Stimulated activated CD8-positive, alpha-beta memory T cell treated with anti-CD3 and anti-CD28 coated beads, Interleukin-15, amount 100 ng/mL, for 4 hours (primary cell): ENCODE data around the gene IVD.
A peak's percentile ranks its signal among the peaks of the same experiment; 100 is the strongest.
"Not testable (repeated sequence)": the region's sequence is repeated elsewhere in the genome, so short reads cannot be mapped to it uniquely, and the experiment has no call there.

Source experiments
- DNase-seq, 2 donors: peaks; one replicate each; pipeline ENCODE4 v3.0.0-alpha.2; 2020; ENCODE audit warnings: low read depth in 2 of 2

IVD gene

DNA sequence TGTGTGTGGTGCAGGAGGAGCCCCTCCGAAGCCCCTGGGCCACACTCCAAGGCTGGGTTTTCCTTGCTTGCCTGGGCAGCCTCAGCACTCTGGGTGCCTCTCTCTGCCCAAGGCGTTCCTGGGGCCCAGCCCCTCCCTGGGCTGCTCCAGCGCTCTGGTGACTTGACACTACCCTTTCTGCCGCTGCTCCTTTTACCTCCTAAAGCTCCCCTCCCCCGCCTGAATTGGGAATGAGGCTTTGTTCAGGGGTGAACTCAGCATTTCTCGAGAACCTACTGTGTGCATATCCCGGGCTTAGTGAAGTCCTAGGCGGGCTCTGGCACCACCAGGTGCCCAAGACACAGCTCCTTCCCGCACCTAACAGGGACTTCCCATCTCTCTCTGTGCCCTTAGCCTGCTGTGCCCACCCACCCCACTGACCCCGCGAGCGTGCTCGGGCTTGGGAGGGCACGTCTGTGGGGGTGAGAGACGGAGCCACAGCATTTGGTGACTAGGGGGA, 33.9 kb downstream of the IVD start:
- no peak for DNase-seq

GRCh38 chr15:40439960-40440742, 34.6 kb downstream of the IVD start:
- DNase-seq, result no peak

DNA sequence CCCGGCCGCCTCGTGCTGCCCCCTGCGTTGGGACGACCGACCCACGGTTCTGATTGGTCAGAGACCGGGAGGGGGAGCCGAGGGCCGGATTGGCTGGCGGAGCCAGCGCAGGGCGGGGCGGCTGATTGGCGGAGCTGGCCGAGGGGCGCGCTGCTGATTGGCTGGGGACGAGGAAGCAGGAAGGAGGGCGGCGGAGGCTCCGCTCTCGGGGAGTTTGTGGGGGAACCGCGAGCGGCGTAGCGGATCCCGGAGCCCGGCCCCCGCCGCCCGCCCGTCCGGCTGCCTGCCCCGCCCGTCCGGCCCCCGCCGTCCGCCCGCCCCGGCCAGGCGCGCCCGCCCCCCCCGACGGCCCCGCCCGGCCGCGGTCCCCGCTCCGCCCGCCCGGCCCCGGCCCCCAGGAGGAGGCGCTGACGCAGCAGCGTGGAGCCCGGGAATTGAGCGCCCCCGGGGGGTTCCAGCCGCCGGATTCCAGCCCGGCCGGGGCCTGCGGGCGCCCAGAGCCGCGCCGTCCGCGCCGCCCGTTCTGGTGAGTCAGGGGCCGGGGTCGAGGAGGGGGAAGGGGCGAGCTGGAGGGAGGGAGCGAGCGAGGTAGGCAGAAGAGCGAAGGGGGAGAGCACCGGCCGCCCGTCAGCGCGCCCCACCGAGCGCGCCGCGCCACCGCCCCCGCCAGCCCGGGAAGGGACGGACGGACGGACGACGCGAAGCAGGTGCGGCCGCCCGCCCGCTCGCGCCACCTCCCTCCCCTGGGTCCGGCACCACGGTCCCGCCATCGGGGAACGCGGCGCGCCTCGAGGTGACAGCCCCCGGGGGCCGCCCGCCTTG, 35.4 kb downstream of the IVD start, which contains the start of gene BAHD1:
BAHD1 (plus strand) TSS at position 211 of the 822 bp plus-strand sequence. CDS start 17,512 bp downstream, outside the sequence.
- DNase-seq, result peak; percentile 92 to 93

- DNase-seq, result no peak
Observed at GRCh38 chr15:40441565-40442531, 36.3 kb downstream of the IVD start.

DNA sequence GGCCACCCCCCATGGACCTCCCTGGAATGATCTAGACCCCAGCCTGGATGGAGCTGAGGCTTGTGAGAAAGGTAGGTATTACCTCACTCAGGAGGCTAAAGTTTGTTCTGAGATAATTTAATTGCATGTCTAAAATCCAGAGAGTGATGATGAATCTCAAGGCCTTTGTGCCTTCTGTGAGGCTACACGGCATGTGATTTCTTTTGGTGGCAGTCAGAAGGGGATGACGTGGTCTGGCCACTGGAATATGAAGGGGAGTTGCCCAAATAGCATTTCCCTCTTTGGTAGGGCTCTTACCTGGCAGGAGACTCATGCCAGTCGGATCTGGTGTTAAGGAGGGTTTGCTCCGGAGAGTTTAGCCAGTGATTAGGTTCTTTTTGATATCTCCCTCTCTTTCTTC, 37.7 kb downstream of the IVD start:
- no peak for DNase-seq

DNA sequence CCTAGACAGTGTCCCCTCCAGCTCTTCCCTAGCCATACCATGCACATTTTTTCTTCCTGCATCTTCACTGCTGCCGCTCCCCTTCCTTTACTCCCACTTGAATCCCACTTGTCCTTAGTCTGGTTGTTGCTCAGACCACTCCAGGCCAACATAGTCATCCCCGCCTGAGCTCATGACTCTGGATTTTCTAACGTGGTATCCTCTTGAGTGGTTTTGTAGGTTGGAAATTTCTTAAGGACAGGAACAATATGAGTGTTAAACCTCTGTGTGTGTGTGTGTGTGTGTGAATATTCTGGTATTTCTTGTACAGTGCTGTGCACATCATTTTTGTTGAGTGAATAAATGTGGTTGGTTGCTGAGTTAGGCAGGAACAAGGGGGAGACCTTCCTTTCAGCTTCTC, 38.3 kb downstream of the IVD start:
- DNase-seq, result no peak

- no peak for DNase-seq
Observed at GRCh38 chr15:40444736-40445135, 39.1 kb downstream of the IVD start.

GRCh38 chr15:40445421-40445922, 39.9 kb downstream of the IVD start:
- DNase-seq, result no peak

DNA sequence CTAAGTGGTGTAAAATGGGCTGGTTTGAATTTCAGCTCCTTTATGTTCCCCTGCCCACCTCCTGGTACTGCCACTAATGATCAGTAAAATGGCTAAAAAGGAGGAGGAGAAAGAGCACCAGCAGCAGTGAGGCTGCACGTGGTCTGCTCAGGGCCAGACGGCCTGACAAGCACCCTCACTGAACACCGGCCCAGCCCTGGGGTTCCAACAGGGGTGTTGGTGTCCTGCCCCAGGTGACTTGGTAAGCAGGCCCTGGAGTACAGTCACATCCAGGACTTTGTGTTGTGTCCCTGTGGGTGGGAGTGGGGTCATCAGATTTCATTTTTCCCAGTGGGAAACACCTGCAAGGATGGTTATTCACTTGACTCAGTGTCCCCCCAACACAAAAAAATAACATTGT, 40.5 kb downstream of the IVD start:
- DNase-seq, result no peak

- no peak for DNase-seq
Observed at GRCh38 chr15:40448354-40448753, 42.8 kb downstream of the IVD start.

- DNase-seq, result no peak
Observed at GRCh38 chr15:40449275-40449674, 43.7 kb downstream of the IVD start.

GRCh38 chr15:40450047-40450446, 44.5 kb downstream of the IVD start:
- no peak for DNase-seq

DNA sequence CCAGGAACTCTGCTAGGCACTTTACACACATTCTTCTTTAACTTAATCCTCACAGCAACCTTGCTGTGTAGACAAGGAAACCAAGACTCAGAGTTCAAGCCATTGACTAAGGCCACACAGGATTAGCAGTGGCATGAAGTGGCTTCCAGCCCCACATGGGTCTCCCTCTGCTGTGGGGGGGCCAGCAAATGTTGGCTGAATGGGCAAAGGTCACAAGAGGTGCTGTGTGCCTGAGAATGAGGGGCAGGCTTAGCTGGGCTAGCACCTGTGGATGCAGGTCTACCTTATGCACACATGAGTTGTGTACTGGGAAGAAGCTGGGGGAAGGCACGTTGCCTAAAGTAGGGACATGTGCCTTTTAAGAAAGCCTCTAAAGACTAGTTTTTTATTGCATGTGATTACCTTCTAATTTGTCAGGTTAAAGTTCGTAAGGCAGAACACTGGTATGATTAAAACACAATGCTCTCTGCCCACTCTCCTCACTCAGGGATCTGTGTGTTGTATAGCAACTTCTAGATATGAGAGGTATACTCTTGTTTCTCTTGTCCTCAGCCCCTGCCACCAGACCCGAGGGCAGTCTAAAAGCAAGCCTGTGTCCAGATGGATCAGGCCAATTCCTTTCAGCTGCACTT, 46.0 kb downstream of the IVD start:
- no peak for DNase-seq

GRCh38 chr15:40452296-40453090, 46.9 kb downstream of the IVD start:
- DNase-seq, result no peak

DNA sequence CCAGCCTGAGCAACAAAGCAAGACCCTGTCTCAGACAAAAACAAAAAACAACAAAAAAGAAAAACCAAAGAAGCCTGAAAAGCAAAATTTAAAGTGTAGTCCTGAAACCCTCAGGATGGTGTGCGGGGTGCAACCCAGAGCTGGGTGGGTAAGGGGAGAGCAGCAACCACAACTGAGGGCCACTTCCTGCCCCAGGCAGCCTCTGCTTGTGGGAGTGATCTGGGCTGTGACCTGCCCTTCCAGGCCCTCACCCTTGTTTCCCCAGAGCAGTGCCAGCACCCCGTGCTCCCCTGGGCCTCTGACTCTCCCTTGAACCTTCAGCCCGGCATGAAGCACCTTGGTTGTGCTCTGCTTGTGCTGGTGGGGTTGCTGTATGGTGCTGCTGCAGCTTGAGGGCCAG, 48.3 kb downstream of the IVD start:
- not testable (repeated sequence) for DNase-seq

DNA sequence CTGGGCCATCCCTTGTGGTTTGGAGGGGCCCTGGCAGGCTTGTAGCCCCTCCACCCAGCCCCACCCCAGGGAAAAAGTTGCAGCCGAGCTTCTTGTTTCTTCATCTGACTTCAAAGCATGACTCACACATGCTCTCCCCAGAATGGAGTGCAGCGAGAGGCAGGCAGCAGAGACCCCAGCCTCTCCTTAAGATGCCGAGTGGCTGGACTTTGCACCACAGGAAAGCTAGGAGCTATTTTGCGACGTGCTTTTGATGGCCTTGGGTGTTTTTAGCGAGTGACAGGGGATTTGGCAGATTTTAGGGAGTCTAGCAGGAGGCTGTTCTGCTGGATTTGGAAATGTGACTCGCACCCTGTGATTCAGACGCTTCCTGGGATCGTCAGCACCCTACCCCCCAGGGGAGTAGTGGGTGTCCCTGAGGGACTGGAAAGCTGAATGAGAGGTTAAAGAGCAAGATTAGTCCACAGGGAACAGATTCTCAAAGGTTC, 49.4 kb downstream of the IVD start:
- no peak for DNase-seq

DNA sequence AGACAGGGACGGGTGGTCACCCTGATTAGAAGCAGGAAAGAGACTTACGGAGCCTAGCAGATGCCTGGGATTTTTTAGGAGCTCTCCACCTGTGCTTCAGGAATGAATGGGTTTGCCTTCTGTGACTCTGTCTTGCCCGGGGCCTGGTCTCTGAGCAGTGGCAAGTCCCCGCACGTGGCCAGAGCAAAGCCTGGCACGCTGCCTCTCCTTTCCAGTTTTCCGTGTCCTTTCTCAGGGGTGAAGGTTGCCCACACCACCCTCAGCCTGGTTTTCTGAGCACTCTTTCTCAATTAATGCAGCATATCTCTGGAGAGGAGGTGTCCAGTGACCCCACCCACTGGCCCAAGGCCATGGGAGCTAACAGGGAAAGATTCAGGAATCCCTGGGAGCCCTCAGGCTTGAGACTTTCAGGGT, 50.7 kb downstream of the IVD start:
- no peak for DNase-seq

- no peak for DNase-seq
Observed at GRCh38 chr15:40456738-40457137, 51.1 kb downstream of the IVD start.

DNA sequence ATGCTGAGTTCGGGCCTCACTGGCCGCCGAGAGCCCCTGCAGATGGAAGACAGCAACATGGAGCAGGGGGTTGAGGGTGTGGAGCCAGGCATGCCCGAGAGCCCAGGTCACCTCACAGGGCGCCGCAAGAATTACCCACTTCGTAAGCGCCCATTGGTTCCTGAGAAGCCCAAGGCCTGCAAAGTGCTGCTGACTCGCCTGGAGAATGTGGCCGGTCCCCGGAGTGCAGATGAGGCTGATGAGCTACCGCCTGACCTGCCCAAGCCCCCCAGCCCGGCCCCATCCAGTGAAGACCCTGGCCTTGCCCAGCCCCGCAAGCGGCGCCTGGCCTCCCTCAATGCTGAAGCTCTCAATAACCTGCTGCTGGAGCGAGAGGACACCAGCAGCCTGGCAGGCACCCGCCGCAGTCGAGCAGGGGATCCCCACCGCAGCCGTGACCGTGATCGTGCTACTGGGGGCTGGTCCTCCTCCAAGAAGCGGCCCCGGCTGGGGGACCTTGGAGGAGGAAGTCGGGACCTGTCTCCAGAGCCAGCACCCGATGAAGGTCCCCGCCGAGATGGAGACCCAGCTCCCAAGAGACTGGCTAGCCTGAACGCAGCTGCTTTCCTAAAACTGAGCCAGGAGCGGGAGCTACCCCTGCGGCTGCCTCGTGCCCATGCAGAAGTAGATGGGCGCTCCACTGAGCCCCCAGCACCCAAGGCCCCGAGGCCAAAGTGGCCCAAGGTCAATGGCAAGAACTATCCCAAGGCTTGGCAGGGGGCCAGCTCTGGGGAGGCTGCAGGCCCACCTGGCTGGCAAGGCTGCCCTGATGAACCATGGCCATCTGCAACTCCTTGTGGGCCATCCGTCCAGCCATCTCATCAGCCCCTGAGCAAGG, 53.1 kb downstream of the IVD start:
- no peak for DNase-seq
